Endothelial cell of umbilical vein (primary cell): ENCODE results near the gene SMIM12. TPM values are rescaled to one million over a fixed set of nuclear protein-coding genes. Genes with fewer than 3 reads are reported as not detected.

Experiments
- BruUV-seq: library from RNA; stranded (reverse); fragments of 400-500 nt; replicated peaks from 2 replicates; lab custom pipeline; 2021; lab: Mats Ljungman, UMichigan
- CTCF ChIA-PET: fragments of 300-600, 350-600 bp; sonication (Branson Sonifier 250); formaldehyde crosslinking; loops from one replicate; lab custom pipeline; 2021; ENCODE audit warnings: antibody characterized with exemption, inconsistent platforms; lab: Charles Lee
- POLR2A ChIA-PET: fragments of 300-600, 350-600 bp; sonication (Branson Sonifier 250); formaldehyde crosslinking; loops from one replicate; lab custom pipeline; 2021; ENCODE audit warnings: antibody characterized with exemption, inconsistent platforms; lab: Charles Lee
- DNase-seq: peaks from one replicate; pipeline ENCODE4 v3.0.0-alpha.2; 2011; ENCODE audit warnings: low read depth, low spot score
- FAIRE-seq: peaks from 2 replicates; lab custom pipeline; 2011; peaks lifted over from hg19 to GRCh38; lab: Jason Lieb, UNC
- H2AFZ ChIP-seq: 2 replicates; pipeline ENCODE4 v1.6.0; 2012; ENCODE audit warnings: low read depth, low read length, control low read depth, inconsistent platforms
- H3K27ac ChIP-seq: 2 replicates; pipeline ENCODE4 v1.5.1; 2011; ENCODE audit warnings: low read depth, mild to moderate bottlenecking, control low read depth, low read length, moderate library complexity; ENCODE audit not compliant: insufficient read depth
- H3K27me3 ChIP-seq, 2 experiments: 2 replicates each; pipeline versions ENCODE4 v1.6.0 to v1.6.1; 2011; ENCODE audit warnings: low read length in 2 of 2, mixed read lengths in 1 of 2; ENCODE audit not compliant: control insufficient read depth in 2 of 2, insufficient read depth in 2 of 2
- H3K36me3 ChIP-seq, 2 experiments: 2 replicates in 1 of 2; 3 replicates in 1 of 2; pipeline ENCODE4 v1.5.1; 2011; ENCODE audit warnings: low read length in 2 of 2, mild to moderate bottlenecking in 1 of 2, moderate library complexity in 1 of 2; ENCODE audit not compliant: control insufficient read depth in 2 of 2, insufficient read depth in 2 of 2; ENCODE audit errors: extremely low read depth in 1 of 2
- H3K4me1 ChIP-seq: 3 replicates; pipeline ENCODE4 v1.5.1; 2011; ENCODE audit warnings: mild to moderate bottlenecking, low read length; ENCODE audit not compliant: control insufficient read depth, insufficient read depth; ENCODE audit errors: extremely low read depth
- H3K4me2 ChIP-seq: 2 replicates; pipeline ENCODE4 v1.6.1; 2011; ENCODE audit warnings: low read length, control low read depth, mixed read lengths; ENCODE audit not compliant: insufficient read depth
- H3K4me3 ChIP-seq, 3 experiments: fragments of 200-600 bp in 1 of 3; sonication (generic), shearing (Covaris generic) in 1 of 3; replicated peaks in 1 of 3; 2 replicates each; pipeline ENCODE4 v1.5.1; 2011 to 2016; ENCODE audit warnings: control low read depth in 3 of 3, low read length in 3 of 3, mild to moderate bottlenecking in 2 of 3, inconsistent platforms in 1 of 3, low read depth in 1 of 3, moderate library complexity in 1 of 3; ENCODE audit not compliant: insufficient read depth in 1 of 3
- H3K79me2 ChIP-seq: 2 replicates; pipeline ENCODE4 v1.6.0; 2012; ENCODE audit warnings: low read length, inconsistent platforms; ENCODE audit not compliant: control insufficient read depth, insufficient read depth
- H3K9ac ChIP-seq: replicated peaks from 2 replicates; pipeline ENCODE3; 2011; ENCODE audit warnings: low read length, control low read depth; ENCODE audit not compliant: insufficient read depth; ENCODE audit errors: extremely low read depth
- H3K9me1 ChIP-seq: replicated peaks from 3 replicates; pipeline ENCODE4 v1.6.0; 2011; ENCODE audit warnings: mild to moderate bottlenecking, low read length; ENCODE audit not compliant: control insufficient read depth, insufficient read depth; ENCODE audit errors: extremely low read depth
- H3K9me3 ChIP-seq: replicated peaks from 2 replicates; pipeline ENCODE4 v1.5.1; 2012; ENCODE audit warnings: low read length, inconsistent platforms; ENCODE audit not compliant: control insufficient read depth, insufficient read depth
- H4K20me1 ChIP-seq: replicated peaks from 2 replicates; pipeline ENCODE3; 2011; ENCODE audit warnings: mild to moderate bottlenecking, low read length; ENCODE audit not compliant: control insufficient read depth, insufficient read depth; ENCODE audit errors: extremely low read depth
- CTCF ChIP-seq, 2 donors: IDR thresholded peaks; 1 replicate in 1 of 2; 2 replicates in 1 of 2; pipeline ENCODE4 v1.5.1; 2011; ENCODE audit warnings: low read length in 2 of 2, mild to moderate bottlenecking in 2 of 2, moderate library complexity in 2 of 2, control low read depth in 1 of 2, inconsistent platforms in 1 of 2, low read depth in 1 of 2; ENCODE audit not compliant: insufficient read depth in 1 of 2; ENCODE audit errors: extremely low read depth in 1 of 2
- EZH2 ChIP-seq: IDR thresholded peaks from 2 replicates; pipeline ENCODE4 v1.6.1; 2012; ENCODE audit warnings: borderline replicate concordance, low read depth, mild to moderate bottlenecking, moderate library complexity, low read length, inconsistent platforms; ENCODE audit not compliant: severe bottlenecking
- FOS ChIP-seq: IDR thresholded peaks from 2 replicates; pipeline ENCODE4 v1.6.1; 2011; ENCODE audit warnings: mild to moderate bottlenecking, low read length, moderate library complexity, borderline replicate concordance; ENCODE audit not compliant: insufficient read depth
- POLR2A ChIP-seq: IDR thresholded peaks from 2 replicates; pipeline ENCODE4 v1.6.1; 2012; ENCODE audit warnings: low read depth, mild to moderate bottlenecking, control low read depth, low read length
- POLR2AphosphoS5 ChIP-seq: IDR thresholded peaks from 2 replicates; pipeline ENCODE4 v1.6.1; 2012; ENCODE audit warnings: low read depth, mild to moderate bottlenecking, control low read depth, low read length, moderate library complexity; ENCODE audit not compliant: insufficient read depth
- dilution Hi-C: fragments of 300-500 bp; cut with MboI; formaldehyde crosslinking; loops from one replicate; pipeline ENCODE4 v1.15.0; 2019; ENCODE audit warnings: low sequenced_read_pairs; ENCODE audit not compliant: extremely low pct_ligation_motif_present
- intact Hi-C: fragments of 100-400 bp; cut with micrococcal nuclease; formaldehyde crosslinking; loops from one replicate; pipeline ENCODE4 v1.10.0; 2022
- polyA plus RNA-seq, 4 experiments: library from polyadenylated mRNA; depleted of rRNA in 3 of 4; stranded (reverse) in 3 of 4; unstranded in 1 of 4; fragments of >200 nt; gene quantifications; 2 replicates each; pipeline versions ENCODE4 v1.2.1 to v1.2.3, GENCODE V29; 2011 to 2012; ENCODE audit warnings: missing spikeins in 1 of 4
- total RNA-seq: library from RNA; stranded (reverse); gene quantifications from 2 replicates; pipeline ENCODE4 v1.2.3, GENCODE V29; 2021

Gene SMIM12
- total and polyA plus RNA-seq, 2 donors (not counting 3 experiments of a cell fraction or from before 2014, with no cell fraction given) = 66.2 to 85.9 TPM

DNA sequence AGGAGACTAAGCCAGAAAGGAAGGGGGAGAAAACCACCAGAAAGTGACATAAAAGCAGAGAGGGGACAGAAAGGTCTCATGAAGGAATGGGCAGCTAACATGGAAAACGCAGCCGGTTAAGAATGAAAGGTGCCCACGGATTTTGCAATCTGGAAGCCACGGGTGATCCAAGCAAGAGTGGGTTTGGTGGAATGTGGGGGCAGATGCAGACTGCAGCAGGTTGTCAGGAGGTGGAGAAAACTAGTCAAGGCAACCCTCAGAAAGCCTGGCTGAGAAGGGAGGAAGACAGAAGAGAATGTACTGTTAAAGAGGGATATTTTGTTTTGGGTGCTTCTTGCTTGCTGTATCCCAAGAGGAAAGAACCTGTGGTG, 12.6 kb upstream of the SMIM12 start:
- no peaks in the 10 kb centered on the region for H3K4me1 ChIP-seq
- BruUV-seq = no TSS peak
- DNase-seq = no peak
- ChIA-PET CTCF (interaction anchor here (0.9 to 1.7 kb wide), 2 partner anchors 12 to 20 kb away, joined by 3 to 8 read pairs; partner anchors contain the start of gene SMIM12), POLR2A (no interaction called here)
- no peak overlapping the region for H2AFZ ChIP-seq
- H3K4me3 ChIP-seq = no peak overlapping the region
- no peaks in the 10 kb centered on the region for H4K20me1 ChIP-seq
- H3K79me2 ChIP-seq = no peaks in the 10 kb centered on the region
- no peaks in the 10 kb centered on the region for H3K9me1 ChIP-seq
- H3K9ac ChIP-seq = no peak overlapping the region
- no peak for FAIRE-seq
- H3K9me3 ChIP-seq = no peaks in the 10 kb centered on the region
- TF ChIP-seq FOS (no peak), EZH2 (no peak), CTCF (IDR thresholded peaks at IDR 0.05; ENCODE audit: extremely low read depth in 1 of 2, insufficient read depth in 1 of 2, low read depth in 1 of 2, low read length in 2 of 2) (no peak), POLR2A (no peak), POLR2AphosphoS5 (no peak)
- dilution Hi-C loops = no loop called here
- intact Hi-C loops = no loop called here
- H3K27me3 ChIP-seq = peaks cover 7 to 24% of the 10 kb centered on the region in 2 experiments
- H3K27ac ChIP-seq = no peak overlapping the region
- no peaks in the 10 kb centered on the region for H3K36me3 ChIP-seq
- H3K4me2 ChIP-seq = no peak overlapping the region
